Mucosa of descending colon (tissue), 3 donors: ENCODE results near the gene ARSG. TPM values are rescaled to one million over a fixed set of nuclear protein-coding genes. Genes with fewer than 3 reads are reported as not detected.

Experiments
- ATAC-seq: fragments of 200-7000 bp; cut with Tn5 transposase; one replicate; pipeline ENCODE4 v1.9.1; 2020; ENCODE audit warnings: mild to moderate bottlenecking, moderate library complexity
- DNase-seq, 3 donors: peaks; one replicate each; pipeline ENCODE4 v3.0.0-alpha.2; 2020
- H3K36me3 ChIP-seq: fragments of 200-600 bp; one replicate; pipeline ENCODE4 v1.8.0; 2021; ENCODE audit warnings: low read depth, mild to moderate bottlenecking
- H3K4me1 ChIP-seq: fragments of 200-600 bp; one replicate; pipeline ENCODE4 v1.8.0; 2021; ENCODE audit warnings: low read depth, mild to moderate bottlenecking
- H3K4me3 ChIP-seq: fragments of 200-600 bp; one replicate; pipeline ENCODE4 v1.8.0; 2021; ENCODE audit warnings: mild to moderate bottlenecking
- H3K9me3 ChIP-seq: fragments of 200-600 bp; one replicate; pipeline ENCODE4 v1.8.0; 2021; ENCODE audit warnings: mild to moderate bottlenecking
- CTCF ChIP-seq: fragments of 200-600 bp; IDR thresholded peaks from one replicate; pipeline ENCODE4 v1.8.0; 2022; ENCODE audit warnings: antibody characterized with exemption, mild to moderate bottlenecking
- intact Hi-C, 2 donors: fragments of 100-400 bp; cut with DNase I in 1 of 2; cut with micrococcal nuclease in 1 of 2; formaldehyde crosslinking; loops; one replicate each; pipeline versions ENCODE4 v1.11.0 to v1.11.1; 2022; cut with DNase I, micrococcal nuclease
- total RNA-seq, 3 donors: library from RNA; stranded (reverse); fragmentation: NEBNext Ultra II Directional in 2 of 3; extraction: Animal tissue kit (Norgen Biotek cat#: 25700) in 2 of 3; gene quantifications; one replicate each; pipeline versions ENCODE4 v1.2.1 to v1.2.4, GENCODE V29; 2021 to 2023
- donor health status: DM: no; HTN: no; CAD: no; lungs with moderate emphysema.
- donor health status: DM: no; HTN: no; CAD: no.
- donor health status: DM: no; HTN: yes; CAD: no.

The ARSG gene
- total RNA-seq, 3 donors from 2014 or later = 1.7 to 3.1 (median 2.1) TPM

GRCh38 chr17:68383120-68383442, 91.8 kb downstream of the ARSG start:
- DNase-seq = no peak
- intact Hi-C loops = no loop called here
- H3K4me1 ChIP-seq = no peaks in the 10 kb centered on the region
- no peak overlapping the region for H3K4me3 ChIP-seq
- TF ChIP-seq CTCF = no peak
- no peaks in the 10 kb centered on the region for H3K36me3 ChIP-seq
- H3K9me3 ChIP-seq = no peaks in the 10 kb centered on the region
- no peak for ATAC-seq

GRCh38 chr17:68383443-68384321, 92.4 kb downstream of the ARSG start:
- H3K4me3 ChIP-seq = no peak overlapping the region
- intact Hi-C loops = no loop called here
- TF ChIP-seq CTCF = no peak
- ATAC-seq = peak; percentile 48
- H3K9me3 ChIP-seq = no peaks in the 10 kb centered on the region
- H3K36me3 ChIP-seq = no peaks in the 10 kb centered on the region
- H3K4me1 ChIP-seq = no peaks in the 10 kb centered on the region
- no peak for DNase-seq

- Histone ChIP-seq H3K36me3 (no peaks in the 10 kb centered on the region), H3K4me3 (no peak overlapping the region), H3K4me1 (no peaks in the 10 kb centered on the region), H3K9me3 (no peaks in the 10 kb centered on the region)
- DNase-seq = no peak
- no peak for ATAC-seq
- intact Hi-C loops = no loop called here
- no peak for TF ChIP-seq CTCF
Measured at GRCh38 chr17:68384471-68384870, 93.2 kb downstream of the ARSG start.

- H3K9me3 ChIP-seq = no peaks in the 10 kb centered on the region
- H3K4me3 ChIP-seq = no peak overlapping the region
- H3K36me3 ChIP-seq = no peaks in the 10 kb centered on the region
- H3K4me1 ChIP-seq = no peaks in the 10 kb centered on the region
- no peak for TF ChIP-seq CTCF
- intact Hi-C loops = no loop called here
- DNase-seq (no peak), ATAC-seq (no peak)
Measured at GRCh38 chr17:68384941-68385340, 93.6 kb downstream of the ARSG start.

- ATAC-seq (no peak), DNase-seq (no peak)
- H3K4me1 ChIP-seq = no peaks in the 10 kb centered on the region
- H3K9me3 ChIP-seq = no peaks in the 10 kb centered on the region
- no peaks in the 10 kb centered on the region for H3K36me3 ChIP-seq
- H3K4me3 ChIP-seq = no peak overlapping the region
- no peak for TF ChIP-seq CTCF
- intact Hi-C loops = no loop called here
Measured at GRCh38 chr17:68385490-68386215, 94.4 kb downstream of the ARSG start.
